ENCODE data around the gene RMI2.

Gene RMI2

GRCh38 chr16:11399261-11399831 is 54.1 kb downstream of the RMI2 start:
- in situ Hi-C loops (cut with MboI; ENCODE audit: low pct_unique_long_range_greater_than_20kb, low sequenced_read_pairs, unreplicated experiment), result no loop called here
- DNase-seq (ENCODE audit: low spot score), result no peak
- no peak for TF ChIP-seq CTCF (IDR thresholded peaks at IDR 0.05; ENCODE audit: extremely low read depth, insufficient read depth, missing control alignments)

- in situ Hi-C loops (cut with MboI; ENCODE audit: low pct_unique_long_range_greater_than_20kb, low sequenced_read_pairs, unreplicated experiment), result loop anchor here (25.0 kb wide), 1 partner anchor 312 kb away; no protein-coding TSS in a partner anchor
- TF ChIP-seq CTCF (IDR thresholded peaks at IDR 0.05; ENCODE audit: extremely low read depth, insufficient read depth, missing control alignments), result no peak
- no peak for DNase-seq (ENCODE audit: low spot score)
Observed at GRCh38 chr16:11400076-11400475, 54.8 kb downstream of the RMI2 start.

All from GM13977 (cell line).